ENCODE measurements around the gene UPK2.
"Not testable (repeated sequence)": the region's sequence is repeated elsewhere in the genome, so short reads cannot be mapped to it uniquely, and the experiment has no call there.

UPK2 gene

GRCh38 chr11:118939404-118939915, 16.6 kb upstream of the UPK2 start:
- no peak for DNase-seq

- DNase-seq = no peak
These were observed 16.0 kb upstream of the UPK2 start for GRCh38 chr11:118939953-118940598.

- no peak for DNase-seq
These were observed 9.0 kb upstream of the UPK2 start for GRCh38 chr11:118947091-118947490.

GRCh38 chr11:118948000-118948399, 8.1 kb upstream of the UPK2 start:
- no peak for DNase-seq

- peak; percentile 70 to 76 for DNase-seq
These were observed 2.8 kb upstream of the UPK2 start for GRCh38 chr11:118953265-118953664.

- DNase-seq = not testable (repeated sequence)
These were observed 2.1 kb upstream of the UPK2 start for GRCh38 chr11:118953976-118954375.

GRCh38 chr11:118956847-118957469, 860 bp downstream of the UPK2 start:
- no peak for DNase-seq

- DNase-seq = no peak
These were observed 1.5 kb downstream of the UPK2 start for GRCh38 chr11:118957549-118957948.

GRCh38 chr11:118957968-118958367, 1.9 kb downstream of the UPK2 start:
- DNase-seq = no peak

- DNase-seq = no peak
These were observed 2.5 kb downstream of the UPK2 start for GRCh38 chr11:118958577-118958976.

GRCh38 chr11:118961189-118961588, 5.1 kb downstream of the UPK2 start:
- DNase-seq = no peak

GRCh38 chr11:118961591-118961990, 5.5 kb downstream of the UPK2 start:
- no peak for DNase-seq

- not testable (repeated sequence) for DNase-seq
These were observed 13.4 kb downstream of the UPK2 start for GRCh38 chr11:118969508-118969907.

- DNase-seq = no peak
These were observed 15.5 kb downstream of the UPK2 start, which contains the start of gene FOXR1 for GRCh38 chr11:118971646-118972045. FOXR1 (plus strand) TSS chr11:118971761; CDS start chr11:118971932, 171 bp downstream.

GRCh38 chr11:118973985-118974384, 17.9 kb downstream of the UPK2 start:
- DNase-seq = no peak

- DNase-seq = no peak
These were observed 19.9 kb downstream of the UPK2 start for GRCh38 chr11:118975771-118976709.

- DNase-seq = no peak
These were observed 23.3 kb downstream of the UPK2 start for GRCh38 chr11:118979434-118979833.

GRCh38 chr11:118980191-118980881, 24.2 kb downstream of the UPK2 start:
- DNase-seq = no peak

GRCh38 chr11:118984337-118984736, 28.2 kb downstream of the UPK2 start:
- DNase-seq = not testable (repeated sequence)

GRCh38 chr11:118984825-118985224, 28.7 kb downstream of the UPK2 start:
- DNase-seq = no peak

GRCh38 chr11:118988280-118988679, 32.2 kb downstream of the UPK2 start:
- DNase-seq = peak; percentile 72 to 85

GRCh38 chr11:118991486-118992038, 35.5 kb downstream of the UPK2 start:
- not testable (repeated sequence) for DNase-seq

All from NCI-H526 (cell line).